Neutrophil (primary cell): ENCODE measurements around the gene FGF3.

Source experiments
- H3K27ac ChIP-seq: fragments of 200-600 bp; sonication (generic); 2 replicates; pipeline ENCODE4 v1.5.1; 2016; ENCODE audit warnings: mild to moderate bottlenecking, moderate library complexity
- H3K27me3 ChIP-seq: fragments of 200-600 bp; sonication (generic); 2 replicates; pipeline ENCODE4 v1.6.0; 2016; ENCODE audit warnings: mild to moderate bottlenecking
- H3K36me3 ChIP-seq: fragments of 200-600 bp; sonication (generic); 2 replicates; pipeline ENCODE4 v1.5.1; 2017
- H3K4me1 ChIP-seq, 2 experiments: fragments of 200-600 bp in 1 of 2; sonication (generic) in 1 of 2; 1 replicate in 1 of 2; 2 replicates in 1 of 2; pipeline versions ENCODE4 v1.5.1 to v1.6.1; 2013 to 2016; ENCODE audit warnings: low read depth in 1 of 2, low read length in 1 of 2, mild to moderate bottlenecking in 1 of 2, moderate library complexity in 1 of 2; ENCODE audit not compliant: control insufficient read depth in 1 of 2, insufficient read depth in 1 of 2
- H3K4me3 ChIP-seq, 2 experiments: fragments of 200-600 bp in 1 of 2; sonication (generic) in 1 of 2; 1 replicate in 1 of 2; 2 replicates in 1 of 2; pipeline ENCODE4 v1.5.1; 2013 to 2016; ENCODE audit warnings: low read depth in 1 of 2, low read length in 1 of 2, mild to moderate bottlenecking in 1 of 2, moderate library complexity in 1 of 2
- H3K9me3 ChIP-seq: fragments of 200-600 bp; sonication (generic); 2 replicates; pipeline ENCODE4 v1.5.1; 2016
- CTCF ChIP-seq: fragments of 200-600 bp; sonication (generic); IDR thresholded peaks from 2 replicates; pipeline ENCODE4 v1.5.1; 2016; ENCODE audit warnings: antibody characterized with exemption

FGF3 gene

DNA sequence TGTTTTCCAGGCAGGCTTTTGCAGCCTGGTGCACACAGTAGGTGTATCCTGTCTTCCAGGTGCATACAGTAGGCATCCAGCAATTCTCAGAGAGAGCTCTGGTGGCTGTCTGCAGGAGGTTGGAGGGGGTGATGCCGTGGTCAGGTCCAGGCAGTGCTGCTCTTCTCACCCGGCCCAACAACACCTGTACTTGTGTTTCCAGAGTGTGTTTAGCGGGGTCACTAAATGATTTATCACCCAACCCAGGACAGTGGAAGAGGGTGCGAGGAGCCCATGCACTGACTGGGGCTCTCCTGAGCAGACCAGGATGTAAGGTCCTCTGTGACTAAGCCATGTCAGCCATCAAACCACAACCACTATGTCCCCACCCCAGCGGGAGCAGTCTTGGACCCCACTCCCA is 18.6 kb upstream of the FGF3 start:
- no peak for TF ChIP-seq CTCF
- Histone ChIP-seq H3K4me1 (no peaks in the 10 kb centered on the region), H3K27me3 (peaks cover 57% of the 10 kb centered on the region), H3K27ac (no peak overlapping the region), H3K4me3 (no peak overlapping the region), H3K9me3 (no peaks in the 10 kb centered on the region), H3K36me3 (no peaks in the 10 kb centered on the region)

GRCh38 chr11:69836401-69836800 is 17.2 kb upstream of the FGF3 start:
- no peaks in the 10 kb centered on the region for H3K36me3 ChIP-seq
- H3K9me3 ChIP-seq: no peaks in the 10 kb centered on the region
- peaks cover 66% of the 10 kb centered on the region for H3K27me3 ChIP-seq
- no peak overlapping the region for H3K27ac ChIP-seq
- no peak overlapping the region for H3K4me3 ChIP-seq
- TF ChIP-seq CTCF: no peak
- H3K4me1 ChIP-seq: no peaks in the 10 kb centered on the region

DNA sequence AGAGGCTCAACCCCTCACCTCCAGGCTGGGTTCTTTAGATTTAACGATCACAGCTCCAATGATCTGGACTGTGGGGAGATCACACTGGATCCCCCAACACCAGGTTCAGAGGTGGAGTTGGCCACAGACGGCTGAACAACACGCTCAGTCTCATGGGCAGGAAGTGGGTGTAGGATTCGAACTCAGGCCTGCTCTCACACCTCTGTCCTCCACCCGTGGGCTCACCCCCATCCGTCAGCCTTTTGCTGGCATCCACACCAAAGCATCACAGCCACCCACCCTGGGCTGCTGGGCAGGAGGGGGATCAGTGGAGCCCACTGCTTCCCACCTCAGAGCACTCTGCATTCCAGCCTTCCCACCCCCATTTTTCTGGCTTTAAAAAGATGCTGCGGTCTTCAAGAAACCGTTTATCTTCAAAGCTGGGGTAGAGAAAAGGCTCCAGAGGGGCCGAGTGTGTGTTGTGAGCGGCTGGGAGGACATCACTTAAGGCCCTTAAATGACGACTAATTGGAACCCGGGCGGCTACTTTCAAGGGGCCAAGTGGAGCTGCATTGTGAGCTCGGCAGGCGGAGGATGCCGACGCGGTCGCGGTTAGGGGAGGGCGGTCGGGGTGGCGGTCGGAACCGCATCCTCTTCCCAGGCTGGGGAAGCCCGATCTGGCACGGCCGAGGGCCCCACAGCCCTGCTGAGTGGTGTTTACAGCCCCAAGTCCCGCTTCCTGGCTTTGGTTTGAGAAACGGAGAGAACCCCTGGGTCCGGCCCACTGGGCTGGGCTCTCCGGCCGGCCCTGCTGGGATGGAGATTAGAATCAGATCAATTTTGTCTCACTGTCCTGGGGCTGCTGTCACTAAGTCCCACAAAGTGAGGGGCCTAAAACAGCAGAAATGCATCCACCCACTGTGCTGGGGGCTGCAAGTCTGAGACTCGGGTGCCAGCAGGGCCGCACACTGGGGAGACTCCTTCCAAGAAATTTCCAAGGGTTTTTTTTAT is 15.9 kb upstream of the FGF3 start:
- TF ChIP-seq CTCF: no peak
- Histone ChIP-seq H3K36me3 (no peaks in the 10 kb centered on the region), H3K27ac (no peak overlapping the region)

DNA sequence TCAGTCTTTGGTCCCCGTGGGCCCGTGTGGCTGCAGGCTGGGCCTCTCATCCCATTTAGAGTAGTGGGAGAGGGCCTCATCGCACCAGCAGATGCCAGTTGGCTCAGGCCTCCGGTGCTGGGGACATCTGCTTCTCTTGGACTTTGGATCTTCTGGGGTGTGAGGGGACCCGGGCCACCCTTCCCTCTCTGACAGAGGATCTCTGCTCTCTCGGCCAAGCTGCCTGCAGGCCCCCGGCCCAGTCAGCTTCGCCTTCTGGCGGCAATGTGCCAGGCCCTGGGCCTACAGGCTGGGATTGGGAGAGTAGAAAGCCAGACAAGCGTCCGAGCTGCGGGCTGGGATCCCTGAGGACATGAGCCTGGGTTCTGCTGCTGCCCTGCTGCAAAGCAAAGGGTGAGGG is 15.0 kb upstream of the FGF3 start:
- no peak overlapping the region for H3K4me3 ChIP-seq
- H3K4me1 ChIP-seq: no peaks in the 10 kb centered on the region
- H3K27ac ChIP-seq: no peak overlapping the region
- H3K36me3 ChIP-seq: no peaks in the 10 kb centered on the region
- TF ChIP-seq CTCF: no peak
- H3K27me3 ChIP-seq: peaks cover 77% of the 10 kb centered on the region
- H3K9me3 ChIP-seq: no peaks in the 10 kb centered on the region

More for the DNA sequence above, 15.9 kb upstream of the FGF3 start:
- H3K4me3 ChIP-seq: no peak overlapping the region
- no peaks in the 10 kb centered on the region for H3K4me1 ChIP-seq
- no peaks in the 10 kb centered on the region for H3K9me3 ChIP-seq
- H3K27me3 ChIP-seq: peaks cover 77% of the 10 kb centered on the region

GRCh38 chr11:69832561-69833413 is 13.6 kb upstream of the FGF3 start:
- no peaks in the 10 kb centered on the region for H3K36me3 ChIP-seq
- no peak overlapping the region for H3K27ac ChIP-seq
- H3K27me3 ChIP-seq: peaks cover 73% of the 10 kb centered on the region
- no peaks in the 10 kb centered on the region for H3K9me3 ChIP-seq
- TF ChIP-seq CTCF: no peak
- H3K4me1 ChIP-seq: no peaks in the 10 kb centered on the region
- no peak overlapping the region for H3K4me3 ChIP-seq
